ENCODE results near the gene TMEM208.

Gene TMEM208

GRCh38 chr16:67226804-67227566, at the start of gene TMEM208:
TSS of gene TMEM208 (plus strand) at chr16:67227130. CDS start at chr16:67227219, 89 bp downstream.
- DNase-seq, result peak; percentile 91

GRCh38 chr16:67177743-67178699, 48.9 kb upstream of the TMEM208 start:
- no peak for DNase-seq

GRCh38 chr16:67179421-67180080, 47.4 kb upstream of the TMEM208 start:
- DNase-seq, result no peak

GRCh38 chr16:67180166-67180565, 46.8 kb upstream of the TMEM208 start:
- DNase-seq, result no peak

GRCh38 chr16:67181346-67181745, 45.6 kb upstream of the TMEM208 start:
- no peak for DNase-seq

- no peak for DNase-seq
Observed at GRCh38 chr16:67182288-67182687, 44.6 kb upstream of the TMEM208 start.

GRCh38 chr16:67183284-67183626, 43.7 kb upstream of the TMEM208 start:
- no peak for DNase-seq

- peak; percentile 83 for DNase-seq
Observed at GRCh38 chr16:67183627-67184452, 43.1 kb upstream of the TMEM208 start, which contains the start of gene MATCAP1. TSS of gene MATCAP1 (minus strand) at chr16:67183963. CDS start at chr16:67180610, 3,353 bp downstream.

- no peak for DNase-seq
Observed at GRCh38 chr16:67184453-67184994, 42.4 kb upstream of the TMEM208 start.

GRCh38 chr16:67184995-67185650, 41.8 kb upstream of the TMEM208 start:
- DNase-seq, result peak; percentile 44

GRCh38 chr16:67185651-67186134, 41.2 kb upstream of the TMEM208 start:
- DNase-seq, result no peak

GRCh38 chr16:67186550-67186950, 40.4 kb upstream of the TMEM208 start:
- DNase-seq, result no peak

GRCh38 chr16:67187175-67187890, 39.6 kb upstream of the TMEM208 start:
- no peak for DNase-seq

GRCh38 chr16:67188323-67188722, 38.6 kb upstream of the TMEM208 start:
- DNase-seq, result no peak

- no peak for DNase-seq
Observed at GRCh38 chr16:67188798-67189197, 38.1 kb upstream of the TMEM208 start.

- no peak for DNase-seq
Observed at GRCh38 chr16:67190041-67190440, 36.9 kb upstream of the TMEM208 start, which contains the start of gene EXOC3L1. TSS of gene EXOC3L1 (minus strand) at chr16:67190136. CDS start at chr16:67189676, 460 bp downstream.

- DNase-seq, result no peak
Observed at GRCh38 chr16:67190448-67191399, 36.2 kb upstream of the TMEM208 start.

- no peak for DNase-seq
Observed at GRCh38 chr16:67191411-67191994, 35.4 kb upstream of the TMEM208 start.
